HG03354 (cell line): ENCODE measurements around the gene AK1.

Experiments
- ATAC-seq: cut with Tn5 transposase; IDR thresholded peaks from one replicate; pipeline ENCODE4 v1.9.1; 2021; ENCODE audit warnings: mild to moderate bottlenecking; ENCODE audit not compliant: unreplicated experiment, poor library complexity, severe bottlenecking

The AK1 gene

GRCh38 chr9:127877566-127877998, at the start of gene AK1:
Gene AK1 (minus strand): TSS chr9:127877675. CDS start chr9:127874617, 3,058 bp downstream.
- no peak for ATAC-seq

GRCh38 chr9:127926906-127927200, 49.4 kb upstream of the AK1 start:
- no peak for ATAC-seq

GRCh38 chr9:127925959-127926905, 48.8 kb upstream of the AK1 start:
- ATAC-seq = no peak

- ATAC-seq = no peak
These were observed 47.4 kb upstream of the AK1 start for GRCh38 chr9:127924736-127925444.

- ATAC-seq = no peak
These were observed 46.3 kb upstream of the AK1 start for GRCh38 chr9:127923771-127924170.

- no peak for ATAC-seq
These were observed 45.6 kb upstream of the AK1 start for GRCh38 chr9:127923046-127923445.

GRCh38 chr9:127921557-127922120, 44.2 kb upstream of the AK1 start:
- ATAC-seq = no peak

- ATAC-seq = no peak
These were observed 43.3 kb upstream of the AK1 start for GRCh38 chr9:127920794-127921193.

- no peak for ATAC-seq
These were observed 41.9 kb upstream of the AK1 start for GRCh38 chr9:127919253-127919815.

- no peak for ATAC-seq
These were observed 41.0 kb upstream of the AK1 start for GRCh38 chr9:127918183-127919107.

- ATAC-seq = peak; percentile 28
These were observed 40.1 kb upstream of the AK1 start for GRCh38 chr9:127917603-127918002.

- peak; percentile 74 for ATAC-seq
These were observed 39.5 kb upstream of the AK1 start, which contains the start of gene ST6GALNAC4 for GRCh38 chr9:127916720-127917581. Gene ST6GALNAC4 (minus strand): TSS chr9:127917041. CDS start chr9:127916419, 622 bp downstream.

- no peak for ATAC-seq
These were observed 38.6 kb upstream of the AK1 start for GRCh38 chr9:127915801-127916719.

GRCh38 chr9:127915325-127915752, 37.9 kb upstream of the AK1 start:
- no peak for ATAC-seq

GRCh38 chr9:127913682-127914081, 36.2 kb upstream of the AK1 start:
- ATAC-seq = no peak

GRCh38 chr9:127912882-127913281, 35.4 kb upstream of the AK1 start:
- ATAC-seq = no peak

- no peak for ATAC-seq
These were observed 34.8 kb upstream of the AK1 start for GRCh38 chr9:127912296-127912695.
